Naive B cell (primary cell): ENCODE measurements around the gene C4A. TPM values are rescaled to one million over a fixed set of nuclear protein-coding genes. Genes with fewer than 3 reads are reported as not detected.

Experiments used
- ATAC-seq, 2 donors: fragments of 150-1000 bp; cut with Tn5 transposase; 2 replicates each; pipeline ENCODE4 v1.10.0; 2021; ENCODE audit warnings: low read depth in 2 of 2, mild to moderate bottlenecking in 2 of 2, moderate library complexity in 2 of 2
- DNase-seq: peaks from one replicate; pipeline ENCODE4 v3.0.0; 2022
- H3K27ac Mint-ChIP-seq, 6 donors: one replicate each; pipeline ENCODE4 v1.8.0; 2020 to 2022; ENCODE audit warnings: mild to moderate bottlenecking in 6 of 6, mixed read lengths in 6 of 6, moderate library complexity in 5 of 6, inconsistent platforms in 2 of 6
- H3K27me3 Mint-ChIP-seq, 3 donors: one replicate each; pipeline ENCODE4 v1.8.0; 2021 to 2022; ENCODE audit warnings: mixed read lengths in 3 of 3, mild to moderate bottlenecking in 1 of 3
- H3K36me3 Mint-ChIP-seq, 2 donors: one replicate each; pipeline ENCODE4 v1.8.0; 2020 to 2022; ENCODE audit warnings: mixed read lengths in 2 of 2, inconsistent platforms in 1 of 2, mild to moderate bottlenecking in 1 of 2
- H3K4me1 Mint-ChIP-seq, 3 donors: one replicate each; pipeline ENCODE4 v1.8.0; 2020 to 2022; ENCODE audit warnings: mixed read lengths in 3 of 3, inconsistent platforms in 1 of 3, mild to moderate bottlenecking in 1 of 3, moderate library complexity in 1 of 3
- H3K4me3 Mint-ChIP-seq, 8 donors: one replicate each; pipeline ENCODE4 v1.8.0; 2020 to 2022; ENCODE audit warnings: mild to moderate bottlenecking in 8 of 8, mixed read lengths in 8 of 8, moderate library complexity in 8 of 8, inconsistent platforms in 2 of 8
- H3K9me3 Mint-ChIP-seq, 7 donors: one replicate each; pipeline ENCODE4 v1.8.0; 2020 to 2022; ENCODE audit warnings: mixed read lengths in 7 of 7, mild to moderate bottlenecking in 5 of 7, inconsistent platforms in 2 of 7, moderate library complexity in 1 of 7
- polyA plus RNA-seq, 6 donors: library from polyadenylated mRNA; unstranded; fragments of 300-500 nt; fragmentation: Illumina TruSeq; gene quantifications; one replicate each; pipeline ENCODE4 v1.2.3, GENCODE V29; 2021; ENCODE audit warnings: low read depth in 6 of 6

Gene C4A
- polyA plus RNA-seq, 6 donors from 2014 or later, result 0.27 to 0.54 (median 0.29) TPM; not detected in 3

GRCh38 chr6:31948753-31949413, 33.0 kb upstream of the C4A start:
- ATAC-seq, result no peak
- Mint-ChIP-seq H3K4me3 (no peak overlapping the region), H3K36me3 (peaks cover 1 to 11% of the 10 kb centered on the region in 2 donors), H3K27ac (peak overlapping the region in 4 of 6 donors; percentile 50 to 88 (median 54)), H3K9me3 (no peaks in the 10 kb centered on the region), H3K4me1 (peaks cover 0 to 20% (median 15%) of the 10 kb centered on the region in 3 donors), H3K27me3 (peaks cover 5 to 25% (median 17%) of the 10 kb centered on the region in 3 donors)
- DNase-seq, result no peak

GRCh38 chr6:31949926-31950548, 31.8 kb upstream of the C4A start:
- Mint-ChIP-seq H3K4me1 (peaks cover 0 to 20% (median 10%) of the 10 kb centered on the region in 3 donors), H3K27me3 (peaks cover 5 to 16% (median 8%) of the 10 kb centered on the region in 3 donors), H3K36me3 (peaks cover 12 to 23% of the 10 kb centered on the region in 2 donors), H3K9me3 (no peaks in the 10 kb centered on the region), H3K27ac (no peak overlapping the region), H3K4me3 (peak overlapping the region in 1 of 8 donors; percentile 58)
- no peak for ATAC-seq
- no peak for DNase-seq

- DNase-seq (peak; percentile 15), ATAC-seq (peak; percentile 23 to 38)
- H3K4me1 Mint-ChIP-seq, result peaks cover 5 to 20% (median 6%) of the 10 kb centered on the region in 3 donors
- no peaks in the 10 kb centered on the region for H3K9me3 Mint-ChIP-seq
- H3K27me3 Mint-ChIP-seq, result no peaks in the 10 kb centered on the region
- H3K4me3 Mint-ChIP-seq, result peak overlapping the region in 1 of 8 donors; percentile 27
- peaks cover 12 to 25% of the 10 kb centered on the region in 2 donors for H3K36me3 Mint-ChIP-seq
- H3K27ac Mint-ChIP-seq, result peak overlapping the region in 2 of 6 donors; percentile 20 to 21
These were observed 29.6 kb upstream of the C4A start for GRCh38 chr6:31952140-31952805.

GRCh38 chr6:31952890-31953289, 29.0 kb upstream of the C4A start:
- Mint-ChIP-seq H3K27me3 (no peaks in the 10 kb centered on the region), H3K4me1 (peaks cover 11 to 21% (median 12%) of the 10 kb centered on the region in 3 donors), H3K36me3 (peaks cover 12 to 25% of the 10 kb centered on the region in 2 donors), H3K9me3 (no peaks in the 10 kb centered on the region), H3K4me3 (peak overlapping the region in 1 of 8 donors; percentile 27), H3K27ac (peak overlapping the region in 4 of 6 donors; percentile 19 to 81 (median 28))
- ATAC-seq (no peak), DNase-seq (no peak)

DNA sequence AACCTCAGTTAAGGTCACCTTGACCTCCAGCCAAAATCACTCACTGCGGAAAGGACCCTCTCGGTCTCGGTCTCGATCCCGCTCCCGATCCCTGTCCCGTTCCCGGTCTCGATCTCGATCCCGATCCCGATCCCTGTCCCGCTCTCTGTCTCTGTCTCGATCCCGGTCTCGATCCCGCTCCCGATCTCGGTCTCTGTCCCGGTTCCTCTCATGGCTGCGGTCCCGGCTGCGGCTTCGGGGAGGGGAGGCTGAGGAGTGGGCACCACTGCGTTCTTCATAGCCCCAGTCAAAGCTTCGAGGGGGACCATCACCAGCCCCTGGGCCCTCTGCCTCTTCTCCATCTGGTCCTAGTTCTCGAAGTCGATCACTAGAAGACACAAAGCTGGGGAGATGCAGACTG, 27.3 kb upstream of the C4A start:
- H3K9me3 Mint-ChIP-seq, result no peaks in the 10 kb centered on the region
- peaks cover 12 to 25% of the 10 kb centered on the region in 2 donors for H3K36me3 Mint-ChIP-seq
- no peak for DNase-seq
- no peak for ATAC-seq
- peak overlapping the region in 2 of 6 donors; percentile 33 to 64 for H3K27ac Mint-ChIP-seq
- no peaks in the 10 kb centered on the region for H3K27me3 Mint-ChIP-seq
- H3K4me3 Mint-ChIP-seq, result peak overlapping the region in 2 of 8 donors; percentile 14 to 17
- peaks cover 24 to 25% (median 25%) of the 10 kb centered on the region in 3 donors for H3K4me1 Mint-ChIP-seq

GRCh38 chr6:31956796-31957195, 25.1 kb upstream of the C4A start:
- no peak for ATAC-seq

DNA sequence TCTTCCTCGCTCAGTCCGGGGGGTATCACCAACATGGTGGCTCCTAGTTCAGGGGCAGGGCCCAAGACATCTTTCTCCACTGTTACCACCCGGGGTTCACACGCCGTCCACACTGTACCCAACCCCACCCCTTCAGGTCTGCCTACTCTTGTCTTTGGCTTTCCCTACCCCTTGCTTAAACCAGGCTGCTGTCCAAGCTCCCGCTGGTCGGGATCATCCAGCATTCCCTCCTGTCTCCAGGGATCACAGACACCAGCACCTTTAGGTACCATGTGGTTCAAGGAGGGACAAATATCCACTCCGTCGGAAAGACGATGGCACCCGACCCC, 23.5 kb upstream of the C4A start:
- Mint-ChIP-seq H3K9me3 (no peaks in the 10 kb centered on the region), H3K4me3 (peak overlapping the region; percentile 94 to 98 (median 98)), H3K27me3 (no peaks in the 10 kb centered on the region), H3K4me1 (peaks cover 31 to 44% (median 38%) of the 10 kb centered on the region in 3 donors), H3K27ac (peak overlapping the region; percentile 97 to 98 (median 98)), H3K36me3 (peaks cover 12 to 47% of the 10 kb centered on the region in 2 donors)
- ATAC-seq (peak in 1 of 2 donors; percentile 1), DNase-seq (no peak)

More at GRCh38 chr6:31956796-31957195, 25.1 kb upstream of the C4A start:
- Mint-ChIP-seq H3K9me3 (no peaks in the 10 kb centered on the region), H3K27ac (peak overlapping the region in 2 of 6 donors; percentile 70 to 77), H3K36me3 (peaks cover 12 to 39% of the 10 kb centered on the region in 2 donors), H3K27me3 (no peaks in the 10 kb centered on the region), H3K4me1 (peaks cover 31 to 38% (median 38%) of the 10 kb centered on the region in 3 donors), H3K4me3 (peak overlapping the region in 4 of 8 donors; percentile 23 to 98 (median 98))
- DNase-seq, result no peak

GRCh38 chr6:31958741-31959739, 22.8 kb upstream of the C4A start, which contains the start of the genes NELFE and SKIC2:
NELFE (minus strand) TSS chr6:31958971; CDS start chr6:31958446, 525 bp downstream.
SKIC2 (plus strand) TSS chr6:31959175; CDS start chr6:31959193, 18 bp downstream.
- Mint-ChIP-seq H3K36me3 (peaks cover 9 to 40% of the 10 kb centered on the region in 2 donors), H3K4me1 (peaks cover 29 to 44% (median 38%) of the 10 kb centered on the region in 3 donors), H3K9me3 (no peaks in the 10 kb centered on the region), H3K4me3 (peak within 1 kb of the TSS; percentile 94 to 98 (median 98)), H3K27ac (peak within 1 kb of the TSS; percentile 97 to 98 (median 98)), H3K27me3 (no peaks in the 10 kb centered on the region)
- ATAC-seq (peak; percentile 96 to 97), DNase-seq (peak; percentile 98)

GRCh38 chr6:31961616-31962015, 20.2 kb upstream of the C4A start:
- no peaks in the 10 kb centered on the region for H3K9me3 Mint-ChIP-seq
- H3K4me1 Mint-ChIP-seq, result peaks cover 29 to 44% (median 38%) of the 10 kb centered on the region in 3 donors
- DNase-seq, result no peak
- H3K27ac Mint-ChIP-seq, result peak overlapping the region in 1 of 6 donors; percentile 47
- H3K36me3 Mint-ChIP-seq, result peaks cover 8 to 36% of the 10 kb centered on the region in 2 donors
- H3K27me3 Mint-ChIP-seq, result no peaks in the 10 kb centered on the region
- no peak for ATAC-seq
- peak overlapping the region in 4 of 8 donors; percentile 9 to 95 (median 78) for H3K4me3 Mint-ChIP-seq

- DNase-seq (no peak), ATAC-seq (no peak)
- H3K4me3 Mint-ChIP-seq, result no peak overlapping the region
- H3K4me1 Mint-ChIP-seq, result peaks cover 14 to 30% (median 27%) of the 10 kb centered on the region in 3 donors
- H3K9me3 Mint-ChIP-seq, result no peaks in the 10 kb centered on the region
- peaks cover 8 to 50% of the 10 kb centered on the region in 2 donors for H3K36me3 Mint-ChIP-seq
- no peaks in the 10 kb centered on the region for H3K27me3 Mint-ChIP-seq
- H3K27ac Mint-ChIP-seq, result peak overlapping the region in 2 of 6 donors; percentile 19 to 83
These were observed 17.9 kb upstream of the C4A start for GRCh38 chr6:31963921-31964320.

GRCh38 chr6:31965700-31966099, 16.2 kb upstream of the C4A start:
- Mint-ChIP-seq H3K27me3 (no peaks in the 10 kb centered on the region), H3K9me3 (no peaks in the 10 kb centered on the region), H3K4me1 (peaks cover 21 to 26% (median 23%) of the 10 kb centered on the region in 3 donors), H3K4me3 (no peak overlapping the region), H3K36me3 (peaks cover 8 to 55% of the 10 kb centered on the region in 2 donors), H3K27ac (no peak overlapping the region)
- ATAC-seq (no peak), DNase-seq (no peak)

GRCh38 chr6:31966506-31966905, 15.4 kb upstream of the C4A start:
- peaks cover 21 to 34% (median 24%) of the 10 kb centered on the region in 3 donors for H3K4me1 Mint-ChIP-seq
- no peaks in the 10 kb centered on the region for H3K9me3 Mint-ChIP-seq
- H3K27ac Mint-ChIP-seq, result peak overlapping the region in 1 of 6 donors; percentile 24
- H3K27me3 Mint-ChIP-seq, result no peaks in the 10 kb centered on the region
- DNase-seq (no peak), ATAC-seq (no peak)
- H3K36me3 Mint-ChIP-seq, result peaks cover 8 to 47% of the 10 kb centered on the region in 2 donors
- H3K4me3 Mint-ChIP-seq, result no peak overlapping the region
